NCI-H187 treated with DMSO at 0.1 percent for 48 hours (cell line): ENCODE measurements around the gene SLC9A9.

Experiments
- DNase-seq: peaks from one replicate; lab custom pipeline; 2025; lab: John Stamatoyannopoulos, UW

SLC9A9 gene

GRCh38 chr3:143216709-143217182, 631.5 kb downstream of the SLC9A9 start:
- no peak for DNase-seq
